Measurements from ENCODE around the gene POLRMT. TPM values are rescaled to one million over a fixed set of nuclear protein-coding genes. Genes with fewer than 3 reads are reported as not detected.
"Not testable (repeated sequence)": the region's sequence is repeated elsewhere in the genome, so short reads cannot be mapped to it uniquely, and the experiment has no call there.

The POLRMT gene
- total RNA-seq, 1 donor from 2014 or later = 63.4 TPM

- intact Hi-C loops (cut with micrococcal nuclease) = no loop called here
Observed at GRCh38 chr19:616062-616700, 17.2 kb downstream of the POLRMT start.

GRCh38 chr19:615619-616018 lies 17.7 kb downstream of the POLRMT start:
- intact Hi-C loops (cut with micrococcal nuclease) = no loop called here

- intact Hi-C loops (cut with micrococcal nuclease) = no loop called here
Observed at GRCh38 chr19:613732-614567, 19.4 kb downstream of the POLRMT start.

GRCh38 chr19:612941-613340 lies 20.4 kb downstream of the POLRMT start:
- intact Hi-C loops (cut with micrococcal nuclease) = no loop called here

- intact Hi-C loops (cut with micrococcal nuclease) = loop anchor here (2.0 kb wide), 2 partner anchors 39 to 49 kb away; partner anchors contain the start of gene BSG
Observed at GRCh38 chr19:611481-611868, 21.9 kb downstream of the POLRMT start.

- intact Hi-C loops (cut with micrococcal nuclease) = loop anchor here (1.0 to 2.0 kb wide), 4 partner anchors 22 to 69 kb away; partner anchors contain the start of genes BSG and POLRMT
Observed at GRCh38 chr19:610801-611480, 22.4 kb downstream of the POLRMT start.

GRCh38 chr19:610071-610800 lies 23.1 kb downstream of the POLRMT start:
- intact Hi-C loops (cut with micrococcal nuclease) = loop anchor here (1.0 to 2.0 kb wide), 4 partner anchors 23 to 70 kb away; partner anchors contain the start of genes BSG and POLRMT

GRCh38 chr19:609004-609346 lies 24.4 kb downstream of the POLRMT start:
- intact Hi-C loops (cut with micrococcal nuclease) = no loop called here

GRCh38 chr19:608155-609003 lies 25.0 kb downstream of the POLRMT start:
- intact Hi-C loops (cut with micrococcal nuclease) = no loop called here

GRCh38 chr19:607301-608154 lies 25.8 kb downstream of the POLRMT start:
- intact Hi-C loops (cut with micrococcal nuclease) = no loop called here

GRCh38 chr19:605061-605971 lies 28.0 kb downstream of the POLRMT start:
- intact Hi-C loops (cut with micrococcal nuclease) = not testable (repeated sequence)

- intact Hi-C loops (cut with micrococcal nuclease) = loop anchor here (1.0 kb wide), 2 partner anchors 73 to 76 kb away; partner anchors contain the start of gene CDC34
Observed at GRCh38 chr19:604355-604754, 29.0 kb downstream of the POLRMT start.

- intact Hi-C loops (cut with micrococcal nuclease) = loop anchor here (1.0 kb wide), 2 partner anchors 72 to 77 kb away; partner anchors contain the start of gene CDC34
Observed at GRCh38 chr19:603779-604178, 29.6 kb downstream of the POLRMT start.

- intact Hi-C loops (cut with micrococcal nuclease) = not testable (repeated sequence)
Observed at GRCh38 chr19:603302-603639, 30.1 kb downstream of the POLRMT start.

- intact Hi-C loops (cut with micrococcal nuclease) = no loop called here
Observed at GRCh38 chr19:602391-603301, 30.7 kb downstream of the POLRMT start.

- intact Hi-C loops (cut with micrococcal nuclease) = no loop called here
Observed at GRCh38 chr19:601790-602189, 31.5 kb downstream of the POLRMT start.

GRCh38 chr19:601310-601709 lies 32.0 kb downstream of the POLRMT start:
- intact Hi-C loops (cut with micrococcal nuclease) = no loop called here

Data from T-helper 1 cell treated with Interleukin-12 subunit alpha and Interleukin-12 subunit beta and Interleukin-4 antibody, amounts not matched to agents 30 ng/mL and 1 ng/mL, for 36 hours (primary cell).